Measurements from ENCODE around the gene COL18A1. TPM values are rescaled to one million over a fixed set of nuclear protein-coding genes. Genes with fewer than 3 reads are reported as not detected.

Gene COL18A1
- total RNA-seq, 6 experiments from 2014 or later, result 39.8 to 93.5 (median 86.8) TPM

DNA sequence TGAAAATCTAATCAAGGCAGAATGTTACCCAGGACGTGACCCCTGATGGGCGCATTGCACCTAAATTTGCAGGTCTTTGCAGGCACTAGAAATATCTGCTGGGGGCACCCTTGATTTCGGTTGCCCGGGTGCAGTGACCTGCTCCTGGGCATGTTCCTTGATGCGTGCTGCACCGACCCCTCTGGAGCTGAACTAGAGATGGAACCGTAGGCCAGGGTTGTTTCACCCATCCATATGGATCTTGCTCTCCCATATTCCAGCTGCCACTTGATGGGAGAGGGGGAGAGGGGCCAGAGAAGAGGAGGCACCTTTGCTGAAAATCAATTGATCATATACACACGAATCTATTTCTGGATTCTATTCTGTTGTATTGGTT is 8.4 kb upstream of the COL18A1 start:
- peaks cover 20% of the 10 kb centered on the region for H3K27me3 Mint-ChIP-seq (ENCODE audit: insufficient read depth)
- peaks cover 15% of the 10 kb centered on the region for H3K9me3 Mint-ChIP-seq
- H3K4me3 Mint-ChIP-seq, result no peak overlapping the region
- H3K4me1 Mint-ChIP-seq (ENCODE audit: low read depth), result no peaks in the 10 kb centered on the region
- peaks cover 8% of the 10 kb centered on the region for H3K36me3 Mint-ChIP-seq (ENCODE audit: low read depth)
- no peak overlapping the region for H3K27ac Mint-ChIP-seq
- DNase-seq, result no peak
- TF ChIP-seq, protein P1, sequence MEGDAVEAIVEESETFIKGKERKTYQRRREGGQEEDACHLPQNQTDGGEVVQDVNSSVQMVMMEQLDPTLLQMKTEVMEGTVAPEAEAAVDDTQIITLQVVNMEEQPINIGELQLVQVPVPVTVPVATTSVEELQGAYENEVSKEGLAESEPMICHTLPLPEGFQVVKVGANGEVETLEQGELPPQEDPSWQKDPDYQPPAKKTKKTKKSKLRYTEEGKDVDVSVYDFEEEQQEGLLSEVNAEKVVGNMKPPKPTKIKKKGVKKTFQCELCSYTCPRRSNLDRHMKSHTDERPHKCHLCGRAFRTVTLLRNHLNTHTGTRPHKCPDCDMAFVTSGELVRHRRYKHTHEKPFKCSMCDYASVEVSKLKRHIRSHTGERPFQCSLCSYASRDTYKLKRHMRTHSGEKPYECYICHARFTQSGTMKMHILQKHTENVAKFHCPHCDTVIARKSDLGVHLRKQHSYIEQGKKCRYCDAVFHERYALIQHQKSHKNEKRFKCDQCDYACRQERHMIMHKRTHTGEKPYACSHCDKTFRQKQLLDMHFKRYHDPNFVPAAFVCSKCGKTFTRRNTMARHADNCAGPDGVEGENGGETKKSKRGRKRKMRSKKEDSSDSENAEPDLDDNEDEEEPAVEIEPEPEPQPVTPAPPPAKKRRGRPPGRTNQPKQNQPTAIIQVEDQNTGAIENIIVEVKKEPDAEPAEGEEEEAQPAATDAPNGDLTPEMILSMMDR (IDR thresholded peaks at IDR 0.05), result no peak

DNA sequence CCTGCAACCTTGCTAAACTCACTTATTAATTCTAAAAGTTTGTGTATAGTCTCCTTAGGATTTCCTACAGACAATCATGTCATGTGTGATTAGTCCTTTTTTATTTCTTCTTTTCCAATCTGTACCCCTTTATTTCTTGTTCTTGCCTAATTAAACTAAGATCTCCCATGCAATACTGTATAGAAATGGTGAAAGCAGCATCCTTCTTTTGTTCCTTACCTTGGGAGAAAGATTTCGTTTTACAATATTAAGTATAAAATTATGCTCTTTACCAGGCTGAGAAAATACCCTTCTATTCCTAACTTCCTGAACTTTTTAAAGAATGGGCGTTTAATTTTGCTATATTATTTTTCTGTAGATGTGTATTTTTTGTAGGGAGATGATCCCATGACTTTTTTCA is 7.6 kb upstream of the COL18A1 start:
- TF ChIP-seq, protein P1 (IDR thresholded peaks at IDR 0.05), result no peak
- H3K4me1 Mint-ChIP-seq (ENCODE audit: low read depth), result no peaks in the 10 kb centered on the region
- DNase-seq, result no peak
- peaks cover 12% of the 10 kb centered on the region for H3K36me3 Mint-ChIP-seq (ENCODE audit: low read depth)
- peaks cover 21% of the 10 kb centered on the region for H3K9me3 Mint-ChIP-seq
- peaks cover 19% of the 10 kb centered on the region for H3K27me3 Mint-ChIP-seq (ENCODE audit: insufficient read depth)
- no peak overlapping the region for H3K4me3 Mint-ChIP-seq
- H3K27ac Mint-ChIP-seq, result no peak overlapping the region

DNA sequence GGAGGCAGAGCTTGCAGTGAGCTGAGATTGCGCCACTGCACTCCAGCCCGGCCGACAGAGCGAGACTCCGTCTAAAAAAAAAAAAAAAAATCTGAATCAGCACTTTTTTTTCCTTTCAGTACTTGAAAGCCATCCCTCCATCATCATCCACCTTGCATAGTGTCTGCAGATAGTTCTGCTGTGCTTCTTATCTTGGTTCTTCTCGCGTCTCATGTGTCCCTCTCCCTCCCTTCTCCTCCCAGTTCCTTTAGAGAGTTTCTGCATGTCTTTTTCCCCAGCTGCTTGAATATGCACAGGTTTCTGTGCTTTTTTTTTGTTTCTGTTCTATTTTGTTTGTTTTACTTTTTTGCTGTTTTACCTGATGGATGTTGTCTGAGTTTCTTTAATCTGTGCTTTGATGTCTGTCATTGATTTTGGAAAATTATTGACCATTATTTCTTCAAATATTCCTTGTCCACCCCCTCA is 3.9 kb upstream of the COL18A1 start:
- DNase-seq, result no peak
- peaks cover 8% of the 10 kb centered on the region for H3K4me1 Mint-ChIP-seq (ENCODE audit: low read depth)
- peaks cover 21% of the 10 kb centered on the region for H3K9me3 Mint-ChIP-seq
- H3K4me3 Mint-ChIP-seq, result no peak overlapping the region
- TF ChIP-seq, protein P1 (IDR thresholded peaks at IDR 0.05), result no peak
- H3K27me3 Mint-ChIP-seq (ENCODE audit: insufficient read depth), result peaks cover 17% of the 10 kb centered on the region
- H3K36me3 Mint-ChIP-seq (ENCODE audit: low read depth), result peaks cover 12% of the 10 kb centered on the region
- no peak overlapping the region for H3K27ac Mint-ChIP-seq

DNA sequence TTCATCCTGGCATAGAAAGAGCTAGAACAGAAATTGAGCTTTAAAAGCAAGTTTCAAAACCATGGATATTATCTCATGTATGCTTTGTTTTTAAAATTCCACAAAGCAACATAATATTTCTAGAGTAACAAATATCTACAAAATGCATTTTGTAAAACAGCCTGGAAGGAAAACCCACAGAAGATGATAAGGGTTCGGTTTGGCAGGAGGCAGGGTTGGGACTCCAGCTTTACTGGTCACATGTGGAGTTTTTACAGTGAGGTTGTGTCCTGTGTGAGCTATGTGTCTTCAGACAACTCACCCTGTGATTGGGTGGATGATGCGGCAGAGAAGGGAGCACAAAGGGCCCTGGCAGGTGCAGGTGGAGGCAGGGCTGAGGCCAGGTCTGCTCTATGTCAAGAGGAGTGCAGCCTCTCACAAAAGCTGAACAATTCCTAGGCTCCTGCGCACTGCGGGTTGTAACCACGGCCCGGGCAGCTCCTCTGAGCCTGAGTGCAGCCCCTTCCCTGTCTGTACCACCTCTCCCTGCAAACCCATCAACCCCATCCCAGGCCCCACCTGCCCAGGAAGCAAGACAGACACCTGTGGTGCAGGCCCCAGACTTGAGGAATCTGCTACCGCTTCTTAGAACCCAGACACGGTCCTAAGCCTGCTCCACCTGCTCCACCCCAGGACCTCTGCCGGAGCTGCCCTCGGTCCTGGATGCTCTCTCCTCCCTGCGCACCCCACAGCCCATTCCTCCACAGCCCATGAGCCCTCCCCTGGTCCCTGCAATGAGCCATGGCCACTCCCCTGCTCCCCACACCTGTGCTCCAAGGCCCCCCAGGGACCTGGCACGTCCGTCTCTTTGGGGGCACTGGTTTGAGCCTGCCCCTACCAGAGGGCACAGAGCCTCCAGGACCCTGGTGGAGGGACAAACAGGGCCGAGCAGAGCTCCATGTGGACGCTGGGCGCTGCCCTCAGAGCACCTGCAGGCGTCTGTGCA is 2.8 kb upstream of the COL18A1 start:
- DNase-seq, result no peak
- Mint-ChIP-seq H3K27me3 (ENCODE audit: insufficient read depth) (peaks cover 14% of the 10 kb centered on the region), H3K36me3 (ENCODE audit: low read depth) (peaks cover 17% of the 10 kb centered on the region), H3K9me3 (peaks cover 21% of the 10 kb centered on the region), H3K4me1 (ENCODE audit: low read depth) (peaks cover 18% of the 10 kb centered on the region), H3K27ac (no peak overlapping the region), H3K4me3 (no peak overlapping the region)
- TF ChIP-seq, protein P1 (IDR thresholded peaks at IDR 0.05), result no peak

DNA sequence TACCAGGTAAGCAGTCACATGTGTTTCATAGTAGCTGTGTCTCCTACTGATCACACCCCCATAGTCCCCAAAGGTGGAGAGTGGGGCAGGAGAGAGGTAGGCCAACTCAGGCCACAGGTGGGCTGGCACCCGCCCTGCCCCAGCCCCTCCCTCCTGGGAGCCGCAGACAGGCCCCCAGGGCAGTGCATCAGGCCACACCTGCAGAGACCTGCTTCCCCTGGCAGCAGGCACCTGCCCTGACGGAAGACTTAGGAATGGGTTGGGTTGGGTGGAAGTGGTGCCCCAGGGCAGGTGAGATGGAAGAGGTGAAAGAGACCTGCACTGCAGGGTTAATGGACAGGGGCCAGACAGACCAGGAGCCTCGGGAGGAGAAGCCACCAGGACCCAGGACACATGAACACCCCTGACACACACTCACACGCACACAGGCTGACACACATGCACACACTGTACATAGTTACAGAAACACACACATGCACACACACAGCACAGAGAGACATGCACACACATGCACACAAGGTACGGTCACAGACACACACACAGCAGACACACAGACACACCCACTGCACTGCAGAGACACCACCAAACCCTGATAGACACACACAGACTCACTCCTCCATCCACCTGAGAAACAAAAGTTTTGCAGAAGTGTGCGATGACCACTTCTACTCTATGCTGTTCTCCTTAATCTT is 1.7 kb upstream of the COL18A1 start:
- Mint-ChIP-seq H3K27ac (no peak overlapping the region), H3K4me3 (0 out of 2 replicates have a peak overlapping the region, but pooled peaks have one; percentile 83)

More for the DNA sequence above, 1.7 kb upstream of the COL18A1 start:
- peaks cover 17% of the 10 kb centered on the region for H3K36me3 Mint-ChIP-seq (ENCODE audit: low read depth)
- peaks cover 23% of the 10 kb centered on the region for H3K4me1 Mint-ChIP-seq (ENCODE audit: low read depth)
- H3K27me3 Mint-ChIP-seq (ENCODE audit: insufficient read depth), result peaks cover 11% of the 10 kb centered on the region
- peaks cover 21% of the 10 kb centered on the region for H3K9me3 Mint-ChIP-seq
- DNase-seq, result no peak
- TF ChIP-seq, protein P1 (IDR thresholded peaks at IDR 0.05), result no peak
